ENCODE data around the gene DSCAM.

DSCAM gene

DNA sequence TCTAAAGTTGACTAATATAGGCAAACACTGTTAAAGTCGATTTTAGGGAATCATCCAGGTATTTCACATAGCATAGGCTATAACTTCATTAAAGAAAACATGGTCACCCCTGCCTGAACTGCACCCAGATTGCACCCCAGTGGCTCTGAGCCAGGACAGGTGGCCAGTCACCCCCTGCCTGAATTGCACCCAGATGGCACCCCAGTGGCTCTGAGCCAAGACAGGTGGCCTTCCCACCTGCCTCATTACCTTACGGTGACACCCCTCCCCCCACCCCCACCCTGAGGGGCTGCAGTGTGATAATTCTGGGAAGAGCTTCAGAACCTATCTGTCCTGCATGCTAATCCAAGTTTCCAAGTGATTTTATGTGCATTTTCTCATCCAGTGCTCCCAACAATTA lies 78.9 kb downstream of the DSCAM start:
- DNase-seq = no peak

DNA sequence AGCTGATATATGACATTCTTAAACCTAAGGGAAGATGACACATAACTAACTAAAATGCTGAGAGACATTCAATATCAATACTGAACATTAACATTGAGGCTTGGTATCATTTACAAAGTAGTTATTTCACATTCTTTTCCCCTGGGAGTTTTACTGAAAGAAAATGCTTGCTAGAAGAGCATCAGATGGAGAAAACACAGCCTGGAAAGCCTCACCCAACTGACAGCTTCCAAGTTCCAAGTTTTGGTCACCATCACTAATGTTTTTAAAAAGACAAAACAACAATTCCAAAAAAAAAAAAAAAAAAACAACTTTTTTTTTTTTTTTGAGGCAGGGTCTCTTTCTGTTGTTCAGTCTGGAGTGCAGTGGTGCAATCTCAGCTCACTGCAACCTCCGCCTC lies 80.6 kb downstream of the DSCAM start:
- no peak for DNase-seq

DNA sequence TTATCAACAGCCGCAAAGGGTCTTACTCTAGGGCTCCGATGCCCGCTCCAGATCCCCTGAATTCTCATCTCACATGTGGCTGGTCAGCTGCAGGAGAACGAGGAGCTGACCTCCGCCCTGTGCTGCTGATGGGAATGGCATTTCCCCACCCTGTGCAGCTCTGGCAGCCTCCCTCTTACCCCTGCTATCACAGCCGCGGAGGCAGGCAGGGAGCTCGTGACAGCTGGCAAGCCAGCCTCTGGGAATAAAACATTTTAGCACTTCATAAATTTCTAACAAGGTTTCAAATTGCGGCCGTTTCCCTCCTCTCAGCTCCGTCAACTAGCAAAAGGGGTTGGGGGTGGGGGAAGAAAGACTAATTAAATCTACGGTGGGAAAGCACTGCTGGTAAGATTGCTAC lies 81.1 kb downstream of the DSCAM start:
- no peak for DNase-seq

DNA sequence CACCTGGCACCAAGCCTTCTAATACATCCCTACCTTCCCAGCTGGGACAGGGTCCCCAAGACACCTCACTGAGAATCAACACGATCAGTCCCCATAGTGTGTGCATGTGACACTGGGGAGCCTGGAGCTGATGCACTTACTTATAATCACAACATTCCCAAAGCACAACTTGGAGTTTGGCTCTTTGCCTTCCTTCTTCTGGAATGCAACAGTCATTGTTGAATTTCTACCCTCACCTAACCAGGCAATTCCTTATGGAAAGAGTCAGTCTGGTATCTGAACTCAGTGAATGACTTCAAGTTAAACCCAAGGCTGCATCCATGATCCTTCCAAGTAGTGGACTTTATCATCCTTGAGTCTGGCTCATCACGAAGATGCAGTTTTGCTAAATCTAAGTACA lies 86.1 kb downstream of the DSCAM start:
- DNase-seq = no peak

DNA sequence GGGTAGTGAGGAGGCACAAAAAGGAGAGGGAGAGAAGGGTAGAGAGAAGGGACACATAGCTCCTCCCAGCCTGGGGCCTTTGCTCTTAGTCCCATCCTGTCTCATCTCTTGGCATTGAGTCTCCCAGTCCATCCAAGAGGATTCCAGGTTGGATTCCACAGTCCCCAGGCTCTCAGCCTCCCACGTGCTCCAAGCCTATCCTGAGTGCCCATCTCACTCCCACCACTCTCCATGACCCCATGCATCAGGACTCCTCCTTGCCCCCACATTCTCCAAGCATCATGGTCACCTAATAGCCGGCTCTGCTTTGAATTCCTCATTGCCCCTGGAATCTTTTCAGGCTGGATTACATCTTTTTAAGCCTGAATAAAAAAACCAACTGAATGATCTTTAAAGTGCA lies 87.9 kb downstream of the DSCAM start:
- DNase-seq = no peak

DNA sequence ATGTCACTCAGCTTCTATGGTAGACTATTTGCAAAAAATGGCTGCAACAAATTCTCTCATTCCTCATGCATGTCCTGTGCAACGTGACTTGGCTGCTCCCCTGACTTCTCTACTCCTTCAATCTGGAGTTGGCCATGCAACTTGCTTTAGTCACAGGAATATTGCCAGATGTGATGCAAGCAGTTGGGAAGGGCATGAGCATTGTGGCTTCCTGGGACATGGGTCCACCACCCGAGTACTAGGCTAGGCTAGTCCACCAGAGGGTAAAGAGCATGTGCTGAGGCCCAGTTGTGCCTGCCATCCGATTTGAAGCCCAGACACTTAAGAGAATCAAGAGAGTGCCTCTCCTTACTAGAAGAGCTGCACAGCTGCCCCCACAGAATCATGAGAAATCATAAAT lies 89.6 kb downstream of the DSCAM start:
- DNase-seq = no peak

DNA sequence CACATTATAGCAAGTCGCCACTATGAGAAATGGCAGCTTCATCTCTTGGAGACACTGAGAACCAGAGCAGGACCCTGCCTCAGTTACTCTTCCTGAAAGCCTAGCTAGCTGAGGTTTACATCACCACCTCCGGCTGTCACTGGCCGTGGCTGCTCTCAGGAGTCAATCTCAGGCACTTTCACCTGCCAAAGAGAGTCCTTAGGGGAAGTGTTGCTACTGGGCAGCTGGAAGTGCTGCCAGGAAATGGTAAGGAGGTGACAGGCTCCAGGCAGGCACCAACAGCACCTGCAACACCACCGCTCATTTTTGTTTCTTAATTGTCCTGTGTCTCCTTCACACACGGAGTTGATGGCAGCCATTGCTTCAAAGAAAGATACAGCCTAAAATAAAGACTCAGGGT lies 92.5 kb downstream of the DSCAM start:
- no peak for DNase-seq

DNA sequence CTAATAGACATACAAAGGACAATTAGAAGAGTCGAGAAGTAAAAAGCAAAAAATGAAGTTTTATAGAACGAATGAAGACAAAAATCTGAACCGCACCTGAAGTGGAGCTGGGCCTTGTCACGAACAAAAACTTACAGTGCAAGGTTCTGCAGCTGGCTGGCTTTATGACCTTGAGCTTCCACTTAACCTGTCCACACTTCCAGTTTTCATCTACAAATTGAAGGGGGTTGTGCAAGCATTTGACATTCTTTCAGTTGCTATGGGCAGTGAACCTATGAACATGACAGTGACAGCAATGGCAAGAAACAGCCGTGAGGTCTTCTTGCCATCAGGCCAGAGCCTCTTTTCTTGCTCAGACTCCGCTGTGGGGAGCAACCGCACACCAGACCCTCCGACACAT lies 93.2 kb downstream of the DSCAM start:
- no peak for DNase-seq

DNA sequence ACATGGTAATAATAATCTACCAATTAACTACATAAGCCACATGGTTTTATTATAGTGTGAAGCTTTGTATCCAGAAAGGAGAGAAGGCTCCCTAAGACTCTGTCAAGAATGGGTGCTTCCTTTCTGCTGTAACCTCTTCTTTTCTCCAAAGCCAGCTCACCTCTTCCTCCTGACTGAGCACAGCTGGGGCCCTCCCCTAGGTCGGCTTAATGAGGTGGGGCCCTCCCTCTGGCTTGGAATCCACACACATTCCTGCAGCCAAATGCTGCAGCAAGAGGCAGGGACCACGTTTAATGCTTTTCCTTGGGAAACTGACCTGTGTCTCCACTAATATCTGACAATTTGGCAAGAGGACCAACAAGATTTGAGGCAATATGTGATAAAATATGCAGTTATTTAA lies 94.8 kb downstream of the DSCAM start:
- no peak for DNase-seq

DNA sequence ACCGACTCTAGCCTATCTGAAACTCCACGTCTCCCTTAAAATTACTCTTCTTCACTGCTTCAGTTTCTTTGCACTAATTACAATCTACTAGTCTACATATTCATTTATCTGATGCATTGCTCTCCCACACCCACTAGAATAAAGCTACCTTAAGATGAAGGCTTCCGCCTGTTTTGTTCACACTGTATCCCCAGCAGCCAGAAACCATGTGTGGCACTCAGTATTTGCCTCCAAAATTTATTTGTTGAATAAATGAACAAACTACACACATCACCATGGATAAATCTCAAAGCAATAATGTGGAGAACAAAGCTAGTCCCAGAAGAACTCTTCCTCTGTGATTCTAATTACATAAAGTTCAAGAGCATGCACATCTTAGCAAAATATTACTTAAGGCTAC lies 95.7 kb downstream of the DSCAM start:
- no peak for DNase-seq

DNA sequence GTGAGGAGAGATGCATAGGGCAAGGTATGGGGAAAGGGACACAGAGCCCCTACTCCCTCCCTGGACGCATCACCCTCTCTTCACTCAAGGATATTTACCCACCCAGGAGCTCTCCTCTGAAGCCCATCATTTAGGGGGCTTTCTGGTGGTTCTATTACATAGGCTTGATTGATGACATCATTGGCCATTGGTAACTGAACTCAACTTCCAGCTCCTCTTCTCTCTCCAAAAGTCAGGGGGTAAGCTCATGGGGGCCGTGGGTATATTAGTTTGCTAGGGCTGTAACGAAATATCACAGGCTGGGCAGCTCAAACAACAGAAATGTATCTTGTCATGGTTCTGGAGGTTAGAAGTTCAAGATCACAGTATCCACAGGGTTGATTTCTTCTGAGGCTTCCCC lies 110.8 kb downstream of the DSCAM start:
- DNase-seq = no peak

DNA sequence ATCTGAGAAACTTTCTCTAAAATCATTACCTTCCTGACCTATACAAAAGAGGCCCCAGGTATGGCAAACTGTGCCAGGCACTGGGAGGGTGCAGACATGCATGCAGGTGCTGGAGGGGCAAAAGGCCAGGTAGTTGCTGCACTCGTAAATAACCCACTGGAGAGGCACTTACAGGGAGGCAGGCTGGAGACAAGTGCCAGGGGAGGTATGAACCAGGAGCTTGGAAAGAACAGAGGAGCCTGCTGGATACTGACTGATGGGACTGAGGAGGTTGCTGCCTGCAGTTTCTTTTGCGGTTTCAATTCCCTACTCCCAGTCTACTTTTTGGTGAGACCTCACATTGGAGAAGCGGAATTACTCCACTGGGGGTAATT lies 113.9 kb downstream of the DSCAM start:
- no peak for DNase-seq

DNA sequence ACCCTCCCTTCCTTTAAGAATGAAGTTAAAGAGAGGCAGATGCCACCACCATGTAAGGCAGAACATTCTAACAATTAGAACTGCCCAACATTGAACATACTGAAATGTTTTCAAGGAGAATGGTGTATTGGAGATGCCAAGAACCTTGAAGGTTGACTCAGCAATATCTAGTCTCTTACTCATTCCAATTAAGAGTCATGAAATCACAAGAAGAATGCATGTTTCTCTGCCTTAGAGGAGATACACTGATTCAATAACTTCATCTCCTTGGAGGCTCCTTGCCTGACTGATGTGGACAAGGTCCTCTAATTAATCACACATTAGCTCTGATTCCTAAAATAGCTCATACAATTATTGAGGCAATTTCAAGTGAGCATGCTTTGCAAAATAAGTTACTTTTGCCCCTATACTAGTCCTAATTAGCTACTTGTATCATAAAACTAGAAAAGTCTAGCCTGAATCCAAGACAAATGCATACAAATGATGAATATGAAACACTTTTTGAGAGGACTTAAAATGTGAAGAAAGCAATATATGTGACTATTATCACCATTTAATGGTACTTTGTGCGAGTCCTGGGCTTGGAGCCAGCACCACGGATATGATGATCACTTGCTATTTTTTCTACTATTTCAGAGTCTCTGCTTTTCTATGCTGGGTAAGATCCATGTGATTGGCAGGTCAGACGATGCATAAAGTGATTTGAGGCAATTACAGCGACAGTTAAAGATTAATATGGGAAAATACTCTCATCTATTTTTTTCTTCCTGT lies 114.5 kb downstream of the DSCAM start:
- no peak for DNase-seq

DNA sequence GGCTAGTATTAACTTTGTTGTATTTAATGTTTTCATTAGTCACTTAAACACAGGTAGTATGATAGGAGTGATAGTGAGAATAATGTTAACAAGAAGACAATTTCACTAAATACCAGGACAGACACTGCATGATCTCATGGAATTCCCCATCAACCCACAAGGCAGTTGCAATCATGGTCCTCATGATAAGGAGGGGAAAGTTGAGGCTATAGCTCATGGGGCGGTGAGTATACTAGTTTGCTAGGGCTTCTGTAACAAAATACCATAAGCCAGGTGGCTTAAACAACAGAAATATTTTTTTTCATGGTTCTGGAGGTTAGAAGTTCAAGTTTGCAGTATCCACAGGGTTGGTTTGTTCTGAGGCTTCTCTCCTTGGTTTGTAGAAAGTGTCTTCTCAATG lies 115.8 kb downstream of the DSCAM start:
- no peak for DNase-seq

DNA sequence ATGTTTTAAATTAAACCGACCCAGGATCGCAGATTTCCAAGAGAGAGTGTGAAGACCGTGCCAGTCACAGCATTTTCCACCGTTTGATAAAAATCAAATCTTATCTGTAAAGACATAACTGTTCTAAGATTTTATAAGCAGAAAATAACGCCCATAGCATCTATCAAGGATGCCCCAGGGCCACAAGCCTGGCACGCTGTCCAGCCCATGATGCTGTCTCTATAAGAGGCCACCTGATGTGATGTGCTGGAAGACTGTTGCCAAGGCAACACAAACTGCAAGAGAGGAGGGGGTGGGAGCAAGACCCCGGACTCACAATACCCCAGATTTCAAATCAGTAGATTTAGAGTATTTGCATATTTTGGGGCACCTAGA lies 116.5 kb downstream of the DSCAM start:
- DNase-seq = no peak

DNA sequence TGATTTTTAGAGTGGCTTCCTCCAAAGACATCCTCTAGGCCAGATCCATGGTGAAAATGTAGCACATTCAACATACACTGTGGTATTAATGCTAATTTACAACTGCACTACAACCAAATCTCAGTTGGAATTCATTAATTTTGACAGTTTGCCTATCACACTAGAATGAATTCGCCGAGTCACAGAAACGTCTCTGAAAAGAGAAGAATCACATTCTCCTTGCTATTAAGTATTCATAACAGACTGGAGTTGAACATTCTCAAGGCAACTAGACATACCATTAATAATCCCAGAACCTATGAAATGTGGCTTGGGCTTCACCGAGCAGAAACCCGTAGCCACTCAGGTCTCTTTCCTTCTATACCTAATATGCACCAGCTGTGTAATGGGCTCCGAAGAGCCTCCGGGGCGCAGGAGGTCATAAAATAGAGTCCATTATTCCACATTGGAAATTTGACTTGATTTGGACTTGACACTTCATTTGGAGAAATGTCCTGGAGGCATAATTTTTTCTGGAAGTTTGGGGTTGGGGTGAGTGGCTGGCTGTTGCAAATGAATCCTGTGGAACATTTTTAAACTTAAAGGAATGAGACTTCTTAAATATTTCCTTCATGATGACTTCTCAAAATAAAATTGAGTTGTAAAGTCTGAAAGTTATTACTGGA lies 117.1 kb downstream of the DSCAM start:
- DNase-seq = no peak

DNA sequence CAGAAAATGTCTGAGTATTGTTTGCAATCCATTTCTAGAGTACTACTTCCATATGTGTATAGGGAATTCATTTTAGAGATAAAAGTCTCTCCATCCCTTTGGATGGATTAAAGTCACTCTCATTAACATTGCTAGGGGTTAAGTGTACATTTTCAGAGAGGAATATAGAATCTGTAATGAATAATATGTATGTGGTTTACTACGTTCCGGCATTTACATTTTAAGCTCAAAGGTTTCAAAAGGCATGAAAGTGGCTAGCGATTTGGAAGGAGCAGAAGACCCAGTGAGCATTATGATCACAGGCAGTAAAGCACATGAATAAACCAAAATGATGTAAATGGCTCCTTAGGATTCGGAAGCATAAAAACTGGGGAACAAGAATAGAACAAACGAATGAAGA lies 123.0 kb downstream of the DSCAM start:
- DNase-seq = no peak

DNA sequence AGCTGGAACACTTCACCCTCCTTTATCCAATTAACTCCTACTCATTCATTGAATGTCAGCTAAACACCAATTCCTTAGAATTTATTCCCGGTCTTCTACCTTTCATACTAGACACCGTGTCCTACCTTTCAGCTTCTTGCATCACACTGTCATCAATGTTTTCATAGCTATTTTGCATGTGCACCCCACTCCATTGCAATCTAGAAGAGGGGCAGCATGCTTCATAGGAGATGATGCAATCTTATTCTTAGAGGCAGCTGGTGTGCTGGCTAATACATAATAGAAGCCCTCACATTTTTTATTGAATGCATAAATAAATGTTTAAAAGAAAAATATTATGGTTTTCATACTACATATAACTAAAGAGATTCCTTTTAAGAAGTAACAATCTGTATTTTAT lies 123.6 kb downstream of the DSCAM start:
- DNase-seq = no peak

DNA sequence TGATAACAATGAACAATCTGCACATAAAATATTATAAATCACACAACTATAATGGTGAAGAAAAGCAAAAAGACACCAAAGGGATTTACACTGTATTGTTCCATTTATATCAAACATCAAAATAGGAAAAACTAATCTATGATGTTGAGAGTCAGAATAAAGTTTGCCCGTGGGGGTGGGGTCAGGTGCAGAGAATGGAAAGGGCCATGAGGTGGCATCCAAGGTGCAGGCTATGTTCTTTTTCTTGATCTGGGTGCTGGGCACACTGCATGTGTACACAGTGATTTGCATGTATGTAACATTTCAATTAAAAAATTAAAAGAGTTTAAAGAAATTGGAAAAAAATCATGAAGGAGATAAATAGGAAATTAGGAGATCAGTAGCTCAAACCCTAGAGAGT lies 127.3 kb downstream of the DSCAM start:
- DNase-seq = no peak

DNA sequence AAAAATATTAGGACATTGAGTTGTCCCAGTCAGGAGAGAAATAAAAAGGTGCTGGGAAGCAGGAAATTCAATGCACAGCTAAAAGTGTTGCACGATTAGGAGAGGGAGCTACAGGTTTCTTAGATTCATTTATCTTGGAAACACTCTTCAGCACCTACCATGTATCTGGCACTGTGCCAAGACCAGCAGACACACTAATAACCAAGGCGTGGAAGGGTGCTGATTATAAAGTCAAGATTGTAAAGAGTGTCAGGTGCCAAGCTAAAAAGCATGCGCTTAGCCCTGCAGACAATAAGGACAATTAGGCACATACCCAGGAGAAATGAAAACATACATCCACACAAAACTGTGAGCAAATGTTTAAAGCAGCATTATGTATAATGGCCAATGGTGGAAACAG lies 129.9 kb downstream of the DSCAM start:
- no peak for DNase-seq

DNA sequence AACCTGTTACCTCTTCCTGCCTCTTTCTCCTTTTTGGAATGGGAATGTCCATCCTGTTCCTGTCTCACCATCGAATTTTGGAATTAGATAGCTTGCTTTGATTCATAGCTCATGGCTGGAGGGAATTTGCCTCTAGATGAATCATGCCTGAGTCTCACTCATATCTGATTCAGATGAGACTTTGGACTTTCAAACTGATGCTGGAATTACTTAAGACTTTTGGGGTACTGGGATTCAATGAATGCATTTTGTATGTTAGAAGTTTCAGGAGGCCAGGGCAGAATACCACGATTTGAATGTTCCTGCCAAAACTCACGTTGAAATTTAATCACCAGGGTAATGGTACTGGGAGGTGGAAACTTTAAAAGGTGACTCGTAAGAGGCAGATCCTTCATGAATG lies 132.4 kb downstream of the DSCAM start:
- DNase-seq = no peak

DNA sequence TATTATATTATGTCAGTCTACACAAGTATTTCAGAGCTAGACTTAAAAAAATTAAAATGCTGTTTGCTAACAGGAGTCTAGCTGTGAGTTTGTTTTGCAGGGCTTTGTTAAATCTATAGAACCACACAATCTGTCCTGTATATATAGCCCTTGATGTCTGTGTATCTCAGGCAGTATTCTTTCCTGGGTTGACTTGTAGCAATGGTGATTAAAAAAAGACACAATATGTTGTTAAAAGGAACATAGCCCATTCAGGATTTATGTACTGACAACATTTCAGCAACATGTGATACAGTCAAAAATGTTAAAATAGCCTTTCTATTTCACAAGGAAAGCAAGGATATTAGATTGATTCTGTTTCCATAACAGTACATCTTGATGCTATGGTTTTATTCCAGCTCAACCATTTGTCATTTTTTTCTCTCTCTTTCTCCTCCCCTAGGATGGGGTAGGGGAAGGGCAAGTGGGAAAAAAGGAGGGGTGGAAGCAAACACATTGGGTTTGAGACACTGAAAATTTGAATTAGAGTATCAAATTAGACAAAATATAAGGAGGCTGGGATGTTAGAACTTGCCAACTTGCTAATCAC lies 139.2 kb downstream of the DSCAM start:
- no peak for DNase-seq

DNA sequence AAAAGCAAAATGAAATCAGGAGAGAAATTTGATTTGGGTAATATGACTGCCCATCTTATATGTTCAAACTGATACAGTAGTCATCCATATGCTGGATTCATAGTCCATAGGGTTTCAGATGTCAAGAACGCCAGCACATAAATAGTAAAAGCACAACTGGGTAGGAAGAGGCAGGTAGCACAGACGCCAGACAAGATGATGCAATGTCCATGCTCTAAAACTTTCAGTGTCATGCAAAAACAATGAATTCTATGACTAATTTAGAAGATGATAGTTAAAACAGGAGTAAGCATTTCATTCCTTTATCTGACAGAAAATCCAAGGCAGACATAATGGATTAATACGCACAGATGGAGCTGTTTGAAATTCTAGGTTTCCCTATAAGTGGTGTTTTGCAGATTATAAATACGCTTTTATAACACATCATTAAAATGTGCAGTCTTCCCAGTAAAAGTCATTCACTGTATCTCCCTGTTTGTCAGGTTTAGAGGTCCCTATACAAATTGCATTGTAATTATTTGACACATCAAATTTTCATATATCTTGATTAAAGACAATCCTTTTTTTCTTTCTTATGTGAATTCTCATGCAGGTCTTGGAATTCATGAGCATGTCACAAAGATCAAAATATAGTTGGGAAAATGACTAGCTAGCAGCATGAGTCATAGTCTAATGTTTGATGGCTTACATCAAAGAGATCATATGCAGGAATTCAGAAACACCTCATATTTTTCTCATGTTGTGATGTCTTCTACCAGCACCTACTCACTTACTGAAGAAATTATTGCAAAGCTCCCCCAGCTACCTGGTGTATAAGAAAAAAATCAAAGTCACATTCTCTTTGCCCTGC lies 139.9 kb downstream of the DSCAM start:
- DNase-seq = no peak

DNA sequence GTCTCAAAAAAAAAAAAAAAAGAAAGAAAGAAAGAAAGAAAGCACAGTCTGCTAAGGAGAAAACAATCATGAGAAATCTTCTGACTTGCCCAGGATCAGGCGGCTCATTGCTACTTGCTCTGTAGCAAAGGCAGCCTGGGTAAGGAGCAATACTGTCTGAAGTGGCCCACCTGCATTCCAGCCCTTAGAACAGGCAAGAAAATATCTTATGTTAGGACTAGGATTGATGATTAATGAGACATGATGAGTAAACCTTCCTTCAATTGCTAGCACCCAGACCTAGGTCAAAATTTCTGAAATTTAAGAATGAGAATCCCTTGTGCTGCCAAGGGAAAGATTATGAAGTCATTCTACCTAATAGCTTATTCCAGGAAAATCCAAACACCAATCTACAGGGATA lies 140.8 kb downstream of the DSCAM start:
- DNase-seq = no peak
